GM20431 (cell line): ENCODE data around the gene BLTP2.
"Not testable (repeated sequence)": the region's sequence is repeated elsewhere in the genome, so short reads cannot be mapped to it uniquely, and the experiment has no call there.

Source experiments
- in situ Hi-C: fragments of 300-500 bp; cut with MseI, MboI; formaldehyde crosslinking; loops from one replicate; pipeline ENCODE4 v1.15.0; 2020; ENCODE audit warnings: low sequenced_read_pairs; ENCODE audit not compliant: unreplicated experiment

Gene BLTP2

GRCh38 chr17:28604031-28604430 lies 40.9 kb downstream of the BLTP2 start:
- in situ Hi-C loops: not testable (repeated sequence)

DNA sequence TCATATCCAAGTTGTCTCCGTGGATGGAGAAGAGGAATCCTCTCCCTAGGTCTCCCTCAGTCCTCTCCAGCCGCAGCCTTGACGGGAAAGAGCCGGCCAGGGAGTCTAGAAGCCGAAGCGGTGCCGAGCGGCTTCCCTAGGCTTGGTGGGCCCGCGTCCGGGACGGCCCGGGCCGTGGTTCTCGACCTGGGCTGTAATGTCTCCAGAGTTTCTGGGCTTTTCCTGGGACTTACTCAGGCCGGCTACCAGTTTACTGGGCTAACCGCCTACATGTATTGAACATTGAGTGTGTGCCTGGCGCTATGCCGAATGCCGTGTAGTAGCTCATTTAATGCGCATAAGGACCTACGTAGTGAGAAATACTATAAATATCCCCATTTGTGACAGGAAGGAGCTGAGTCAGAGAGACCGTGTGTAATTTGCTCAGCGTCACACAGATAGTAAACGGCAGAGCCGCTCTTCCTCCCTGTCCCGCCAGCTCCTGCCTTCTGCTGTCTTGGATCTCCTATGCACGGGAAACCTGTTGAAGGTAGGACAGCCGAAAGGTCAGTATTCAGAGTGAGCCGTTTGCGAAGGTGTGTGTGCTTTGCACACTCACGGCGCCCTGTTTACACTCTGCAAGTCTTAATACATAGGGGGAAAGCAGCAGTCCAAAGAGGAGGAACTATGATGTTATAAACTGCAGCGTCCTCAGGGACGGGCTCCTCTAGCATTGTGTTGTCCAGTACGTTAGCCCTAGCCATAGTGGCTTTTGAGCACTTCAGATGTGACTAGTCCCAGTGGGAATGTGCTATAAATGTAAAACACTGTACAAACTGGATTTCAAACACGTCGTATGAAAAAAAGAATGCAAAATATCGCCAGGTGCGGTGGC lies 45.4 kb downstream of the BLTP2 start:
- in situ Hi-C loops: no loop called here

- in situ Hi-C loops: no loop called here
Observed at GRCh38 chr17:28598799-28599310, 46.1 kb downstream of the BLTP2 start, which contains the start of gene SPAG5. Gene SPAG5, minus strand, starts transcription at chr17:28599025. Its CDS starts 79 bp downstream, at chr17:28598946.

DNA sequence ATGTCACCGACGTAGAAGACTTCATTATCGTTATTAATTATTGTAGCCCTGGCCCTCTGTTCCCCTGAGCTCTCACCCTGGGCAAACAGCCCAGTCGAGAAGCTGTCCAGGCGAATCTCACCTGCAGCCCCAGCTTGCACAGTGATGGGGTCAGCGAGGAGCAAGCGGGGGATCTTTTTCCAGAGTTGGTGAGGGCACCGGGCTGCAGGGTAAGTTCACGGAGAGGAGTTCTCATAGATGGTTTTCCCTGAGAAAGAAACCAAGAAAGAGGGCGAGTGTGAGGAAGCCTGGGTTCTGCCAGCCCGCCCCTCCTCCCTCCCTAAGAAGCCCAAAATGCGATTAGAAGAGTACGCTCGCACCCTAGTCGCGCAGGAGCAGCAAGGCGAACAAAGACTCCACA lies 46.6 kb downstream of the BLTP2 start:
- in situ Hi-C loops: no loop called here

- in situ Hi-C loops: no loop called here
Observed at GRCh38 chr17:28597606-28598383, 47.2 kb downstream of the BLTP2 start.
